ENCODE data around the gene CARD19. TPM values are rescaled to one million over a fixed set of nuclear protein-coding genes. Genes with fewer than 3 reads are reported as not detected.
A peak's percentile ranks its signal among the peaks of the same experiment; 100 is the strongest.
"Not testable (repeated sequence)": the region's sequence is repeated elsewhere in the genome, so short reads cannot be mapped to it uniquely, and the experiment has no call there.

The CARD19 gene
- total RNA-seq, 4 donors from 2014 or later, result 16.2 to 37.8 (median 29.0) TPM

GRCh38 chr9:93115486-93116071, 19.6 kb downstream of the CARD19 start:
- intact Hi-C loops (cut with DNase I), result loop anchor here (10.0 kb wide), 1 partner anchor 111 kb away; no protein-coding TSS in a partner anchor
- no peak for DNase-seq
- Histone ChIP-seq H3K27me3 (no peaks in the 10 kb centered on the region), H3K9me3 (no peaks in the 10 kb centered on the region), H3K36me3 (peaks cover 0 to 38% (median 22%) of the 10 kb centered on the region in 3 donors), H3K27ac (peak overlapping the region in 2 of 4 donors; percentile 55 to 72), H3K4me1 (peaks cover 9 to 33% (median 18%) of the 10 kb centered on the region in 3 donors), H3K4me3 (no peak overlapping the region)
- TF ChIP-seq, protein P1, sequence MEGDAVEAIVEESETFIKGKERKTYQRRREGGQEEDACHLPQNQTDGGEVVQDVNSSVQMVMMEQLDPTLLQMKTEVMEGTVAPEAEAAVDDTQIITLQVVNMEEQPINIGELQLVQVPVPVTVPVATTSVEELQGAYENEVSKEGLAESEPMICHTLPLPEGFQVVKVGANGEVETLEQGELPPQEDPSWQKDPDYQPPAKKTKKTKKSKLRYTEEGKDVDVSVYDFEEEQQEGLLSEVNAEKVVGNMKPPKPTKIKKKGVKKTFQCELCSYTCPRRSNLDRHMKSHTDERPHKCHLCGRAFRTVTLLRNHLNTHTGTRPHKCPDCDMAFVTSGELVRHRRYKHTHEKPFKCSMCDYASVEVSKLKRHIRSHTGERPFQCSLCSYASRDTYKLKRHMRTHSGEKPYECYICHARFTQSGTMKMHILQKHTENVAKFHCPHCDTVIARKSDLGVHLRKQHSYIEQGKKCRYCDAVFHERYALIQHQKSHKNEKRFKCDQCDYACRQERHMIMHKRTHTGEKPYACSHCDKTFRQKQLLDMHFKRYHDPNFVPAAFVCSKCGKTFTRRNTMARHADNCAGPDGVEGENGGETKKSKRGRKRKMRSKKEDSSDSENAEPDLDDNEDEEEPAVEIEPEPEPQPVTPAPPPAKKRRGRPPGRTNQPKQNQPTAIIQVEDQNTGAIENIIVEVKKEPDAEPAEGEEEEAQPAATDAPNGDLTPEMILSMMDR (IDR thresholded peaks at IDR 0.05), result no peak
- 57 to 62% methylated on average over 1 of the region's 3 CpGs for whole genome bisulfite sequencing, 2 donors

DNA sequence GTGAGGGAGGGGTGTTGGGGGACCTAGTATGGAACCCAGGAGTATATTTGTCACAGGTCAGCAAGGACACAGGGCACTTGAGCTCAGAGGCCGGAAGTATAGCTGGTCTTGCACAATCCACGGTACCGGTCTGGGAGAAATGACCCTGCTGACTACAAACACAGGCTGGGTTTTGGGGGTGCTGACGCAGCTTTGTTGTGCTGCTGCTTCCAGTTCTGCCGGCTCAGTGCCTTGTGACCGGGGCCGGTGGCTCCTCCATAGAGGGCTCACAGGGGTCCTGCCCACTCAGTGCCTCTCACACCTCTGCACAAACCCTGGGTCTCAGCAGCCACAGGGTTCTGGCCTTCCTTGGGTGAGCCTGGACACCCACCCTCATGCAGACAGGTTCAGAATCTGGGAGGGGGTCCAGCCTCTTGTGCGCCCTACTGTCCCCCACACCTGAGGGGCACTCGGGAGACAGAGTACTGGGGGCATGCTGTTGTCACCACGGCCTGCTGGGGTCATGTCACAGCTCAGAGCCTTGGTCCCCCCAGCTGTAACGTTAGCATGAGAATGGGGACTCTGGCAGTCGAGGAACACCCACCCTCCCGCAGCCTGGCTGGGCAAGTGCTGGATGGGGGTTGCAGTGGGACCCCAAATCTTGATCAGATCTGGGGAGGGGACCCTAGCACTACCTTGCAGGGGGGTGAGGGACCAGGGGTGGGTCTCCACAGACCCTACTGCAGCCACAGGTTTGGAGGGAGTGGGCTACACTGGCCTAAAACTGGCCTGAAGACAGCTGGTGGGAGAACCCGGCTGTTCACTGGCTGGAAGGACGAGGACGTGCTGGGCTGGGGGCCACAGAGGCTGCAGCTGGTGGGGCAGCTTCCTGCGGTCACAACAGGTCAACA, 20.3 kb downstream of the CARD19 start:
- no peak for DNase-seq
- H3K27ac ChIP-seq, result peak overlapping the region in 3 of 4 donors; percentile 38 to 72 (median 55)
- peaks cover 12 to 40% (median 20%) of the 10 kb centered on the region in 3 donors for H3K4me1 ChIP-seq
- intact Hi-C loops (cut with DNase I), result loop anchor here (10.0 kb wide), 1 partner anchor 112 kb away; no protein-coding TSS in a partner anchor
- H3K36me3 ChIP-seq, result peaks cover 0 to 37% (median 17%) of the 10 kb centered on the region in 3 donors
- H3K27me3 ChIP-seq, result no peaks in the 10 kb centered on the region
- no peaks in the 10 kb centered on the region for H3K9me3 ChIP-seq
- no peak overlapping the region for H3K4me3 ChIP-seq
- TF ChIP-seq, protein P1 (IDR thresholded peaks at IDR 0.05), result no peak
- no peak for TF ChIP-seq POLR2A (IDR thresholded peaks at IDR 0.05)
- 36 to 66% methylated on average over 6 to 9 of the region's 17 CpGs for WGBS, 2 donors

GRCh38 chr9:93117521-93117920, 21.5 kb downstream of the CARD19 start:
- peaks cover 0 to 32% (median 8%) of the 10 kb centered on the region in 3 donors for H3K36me3 ChIP-seq

DNA sequence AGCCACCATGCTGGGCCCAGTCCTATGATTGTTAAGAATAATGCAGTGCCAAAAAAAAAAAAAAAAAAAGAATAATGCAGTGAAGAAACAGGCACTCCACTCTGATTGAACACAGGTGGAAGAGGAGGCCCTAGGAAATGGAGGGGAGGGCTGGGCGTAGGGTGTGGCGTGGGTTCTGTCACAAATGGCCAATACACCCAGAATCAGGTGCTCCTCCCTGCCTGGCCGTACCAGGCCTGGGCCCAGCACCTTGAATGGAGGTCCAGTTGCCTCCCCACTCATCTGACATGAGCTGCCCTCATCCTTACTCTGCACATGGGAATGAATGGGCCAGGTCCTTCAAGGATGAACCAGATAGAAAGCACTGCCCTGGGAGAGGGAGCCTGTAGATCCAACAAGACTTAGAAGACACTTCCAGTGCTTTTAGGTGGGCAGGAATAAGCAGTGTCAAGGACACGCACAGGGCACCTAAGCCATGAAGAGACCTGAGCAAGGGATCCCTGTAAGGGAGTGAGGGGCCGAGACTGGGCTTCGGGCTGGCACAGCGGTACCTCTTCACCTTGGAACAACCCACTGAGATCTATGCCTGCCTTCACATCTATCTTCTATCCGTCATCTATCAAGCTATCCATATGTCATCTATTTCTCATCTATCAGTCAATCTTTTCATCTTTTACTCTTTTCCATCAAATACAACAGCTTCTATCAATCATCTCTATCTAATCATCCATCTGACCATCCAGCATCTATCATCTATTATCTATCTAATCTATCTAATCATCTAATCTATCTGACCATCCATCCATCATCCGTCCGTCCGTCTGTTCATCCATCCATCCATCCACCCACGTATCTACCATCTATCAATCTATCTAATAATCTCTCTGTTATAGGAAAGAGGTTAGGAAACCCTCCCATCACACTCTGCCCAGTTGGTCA, 22.2 kb downstream of the CARD19 start:
- WGBS, 2 donors, result 86 to 92% methylated on average over 11 to 12 of the region's 12 CpGs
- no peak for TF ChIP-seq POLR2A (IDR thresholded peaks at IDR 0.05)
- TF ChIP-seq, protein P1 (IDR thresholded peaks at IDR 0.05), result no peak
- Histone ChIP-seq H3K36me3 (peaks cover 0 to 26% (median under 1%) of the 10 kb centered on the region in 3 donors), H3K4me3 (no peak overlapping the region), H3K4me1 (peaks cover 12 to 41% (median 20%) of the 10 kb centered on the region in 3 donors), H3K27me3 (no peaks in the 10 kb centered on the region), H3K27ac (no peak overlapping the region), H3K9me3 (no peaks in the 10 kb centered on the region)
- intact Hi-C loops (cut with DNase I), result loop anchor here (10.0 kb wide), 1 partner anchor 113 kb away; no protein-coding TSS in a partner anchor
- DNase-seq, result no peak

More at GRCh38 chr9:93117521-93117920, 21.5 kb downstream of the CARD19 start:
- H3K27ac ChIP-seq, H3K27me3 ChIP-seq, DNase-seq, H3K4me3 ChIP-seq, H3K9me3 ChIP-seq: not testable (repeated sequence)
- intact Hi-C loops (cut with DNase I), result loop anchor here (10.0 kb wide), 1 partner anchor 113 kb away; no protein-coding TSS in a partner anchor
- peaks cover 12 to 41% (median 20%) of the 10 kb centered on the region in 3 donors for H3K4me1 ChIP-seq
- WGBS, 2 donors, result 66 to 74% methylated on average over 8 of the region's 9 CpGs
